Upper lobe of left lung (tissue), 6 donors: ENCODE data around the gene MSL1. TPM values are rescaled to one million over a fixed set of nuclear protein-coding genes. Genes with fewer than 3 reads are reported as not detected.

Source experiments
- ATAC-seq, 2 donors: fragments of 200-7000 bp; cut with Tn5 transposase; one replicate each; pipeline ENCODE4 v1.9.1; 2022; ENCODE audit warnings: mild to moderate bottlenecking in 2 of 2, moderate library complexity in 2 of 2; ENCODE audit not compliant: low FRiP score in 2 of 2
- DNase-seq, 2 donors: peaks; one replicate each; pipeline ENCODE4 v3.0.0-alpha.2; 2019 to 2020
- H3K27ac ChIP-seq, 4 donors: fragments of 200-600 bp; sonication (generic); one replicate each; pipeline ENCODE4 v1.5.1; 2016 to 2019
- H3K27me3 ChIP-seq, 4 donors: fragments of 200-600 bp; sonication (generic); one replicate each; pipeline ENCODE4 v1.5.1; 2017 to 2019
- H3K36me3 ChIP-seq, 4 donors: fragments of 200-600 bp; sonication (generic); one replicate each; pipeline ENCODE4 v1.5.1; 2016 to 2019
- H3K4me1 ChIP-seq, 4 donors: fragments of 200-600 bp; sonication (generic); one replicate each; pipeline ENCODE4 v1.5.1; 2018 to 2019
- H3K4me3 ChIP-seq, 4 donors: fragments of 200-600 bp; sonication (generic); one replicate each; pipeline ENCODE4 v1.5.1; 2017 to 2019; ENCODE audit warnings: mild to moderate bottlenecking in 2 of 4, moderate library complexity in 1 of 4
- H3K9me3 ChIP-seq, 4 donors: fragments of 200-600 bp; sonication (generic); one replicate each; pipeline ENCODE4 v1.5.1; 2018 to 2019
- EP300 ChIP-seq, 4 donors: sonication (generic); formaldehyde crosslinking; IDR thresholded peaks; one replicate each; pipeline ENCODE4 v1.5.1; 2017; ENCODE audit warnings: antibody characterized with exemption in 4 of 4, control low read depth in 2 of 4
- POLR2A ChIP-seq, 4 donors: fragments of 450-650 bp; IDR thresholded peaks; one replicate each; pipeline ENCODE4 v1.5.1; 2016 to 2017; ENCODE audit warnings: antibody characterized with exemption in 4 of 4, mild to moderate bottlenecking in 2 of 4
- POLR2AphosphoS5 ChIP-seq, 2 donors: sonication (generic); formaldehyde crosslinking; IDR thresholded peaks; one replicate each; pipeline ENCODE4 v1.5.1; 2017; ENCODE audit warnings: antibody characterized with exemption in 2 of 2
- WGBS, 2 donors: methylation state at CpG; one replicate each; pipeline ENCODE4 v1.1.5; 2017 to 2018; 5-methylcytosine and 5-hydroxymethylcytosine counted together
- total RNA-seq, 6 donors: library from RNA; depleted of rRNA in 4 of 6; stranded (reverse); fragments of >200 nt in 4 of 6; gene quantifications; one replicate each; pipeline versions ENCODE4 v1.1.0 to v1.2.1, GENCODE V29; 2016 to 2021
- TF ChIP-seq, protein P1 (sequence below), 6 experiments: fragments of 450-650 bp in 4 of 6; fragments of 200-600 bp in 2 of 6; sonication (generic) in 2 of 6; IDR thresholded peaks; one replicate each; pipeline ENCODE4 v1.5.1; 2016 to 2019; ENCODE audit warnings: antibody characterized with exemption in 6 of 6
- donor health status: DM: no; HTN: no; CAD: no; lungs with moderate emphysema.
- donor health status: DM: no; HTN: yes; CAD: no; lungs with severe emphysema.

Gene MSL1
- total RNA-seq, 6 donors from 2014 or later, result 57.6 to 240 (median 97.0) TPM

- DNase-seq (no peak), ATAC-seq (no peak)
- Histone ChIP-seq H3K27me3 (no peaks in the 10 kb centered on the region), H3K36me3 (no peaks in the 10 kb centered on the region), H3K27ac (peak overlapping the region; percentile 91 to 97 (median 93)), H3K4me3 (no peak overlapping the region), H3K4me1 (peaks cover 94 to 99% (median 95%) of the 10 kb centered on the region in 4 donors), H3K9me3 (no peaks in the 10 kb centered on the region)
- 91 to 94% methylated on average over 9 of the region's 9 CpGs for WGBS, 2 donors
- TF ChIP-seq, protein P1, sequence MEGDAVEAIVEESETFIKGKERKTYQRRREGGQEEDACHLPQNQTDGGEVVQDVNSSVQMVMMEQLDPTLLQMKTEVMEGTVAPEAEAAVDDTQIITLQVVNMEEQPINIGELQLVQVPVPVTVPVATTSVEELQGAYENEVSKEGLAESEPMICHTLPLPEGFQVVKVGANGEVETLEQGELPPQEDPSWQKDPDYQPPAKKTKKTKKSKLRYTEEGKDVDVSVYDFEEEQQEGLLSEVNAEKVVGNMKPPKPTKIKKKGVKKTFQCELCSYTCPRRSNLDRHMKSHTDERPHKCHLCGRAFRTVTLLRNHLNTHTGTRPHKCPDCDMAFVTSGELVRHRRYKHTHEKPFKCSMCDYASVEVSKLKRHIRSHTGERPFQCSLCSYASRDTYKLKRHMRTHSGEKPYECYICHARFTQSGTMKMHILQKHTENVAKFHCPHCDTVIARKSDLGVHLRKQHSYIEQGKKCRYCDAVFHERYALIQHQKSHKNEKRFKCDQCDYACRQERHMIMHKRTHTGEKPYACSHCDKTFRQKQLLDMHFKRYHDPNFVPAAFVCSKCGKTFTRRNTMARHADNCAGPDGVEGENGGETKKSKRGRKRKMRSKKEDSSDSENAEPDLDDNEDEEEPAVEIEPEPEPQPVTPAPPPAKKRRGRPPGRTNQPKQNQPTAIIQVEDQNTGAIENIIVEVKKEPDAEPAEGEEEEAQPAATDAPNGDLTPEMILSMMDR (IDR thresholded peaks at IDR 0.05), result peak in 1 of 6 experiments; percentile 8
- TF ChIP-seq POLR2AphosphoS5 (IDR thresholded peaks at IDR 0.05), result no peak
- TF ChIP-seq EP300 (IDR thresholded peaks at IDR 0.05), result no peak
Observed at GRCh38 chr17:40108970-40109824, 12.6 kb upstream of the MSL1 start.

- H3K27me3 ChIP-seq, result no peaks in the 10 kb centered on the region
- DNase-seq (peak in 1 of 2 donors; percentile 20), ATAC-seq (no peak)
- peaks cover 84 to 92% (median 85%) of the 10 kb centered on the region in 4 donors for H3K4me1 ChIP-seq
- TF ChIP-seq POLR2A (IDR thresholded peaks at IDR 0.05), result no peak
- WGBS, 2 donors, result 55 to 70% methylated on average over 2 to 3 of the region's 3 CpGs
- no peaks in the 10 kb centered on the region for H3K9me3 ChIP-seq
- peak overlapping the region; percentile 91 to 97 (median 93) for H3K27ac ChIP-seq
- H3K4me3 ChIP-seq, result no peak overlapping the region
- no peaks in the 10 kb centered on the region for H3K36me3 ChIP-seq
Observed at GRCh38 chr17:40110026-40110845, 11.5 kb upstream of the MSL1 start.

GRCh38 chr17:40111221-40112128 lies 10.3 kb upstream of the MSL1 start:
- Histone ChIP-seq H3K27me3 (no peaks in the 10 kb centered on the region), H3K4me3 (no peak overlapping the region), H3K27ac (peak overlapping the region; percentile 91 to 97 (median 93)), H3K36me3 (no peaks in the 10 kb centered on the region), H3K9me3 (no peaks in the 10 kb centered on the region), H3K4me1 (peaks cover 72 to 79% (median 72%) of the 10 kb centered on the region in 4 donors)
- 1% methylated on average over 12 of the region's 12 CpGs for WGBS, 2 donors
- DNase-seq, result peak in 1 of 2 donors; percentile 93
- TF ChIP-seq POLR2A (IDR thresholded peaks at IDR 0.05), result peak in 1 of 4 donors; percentile 48
- peak; percentile 80 to 82 for TF ChIP-seq POLR2AphosphoS5 (IDR thresholded peaks at IDR 0.05)
- TF ChIP-seq, protein P1 (IDR thresholded peaks at IDR 0.05), result peak; percentile 83 to 93 (median 89)
- TF ChIP-seq EP300 (IDR thresholded peaks at IDR 0.05), result peak in 3 of 4 donors; percentile 31 to 77 (median 68)
- peak; percentile 84 to 89 for ATAC-seq

- DNase-seq, result no peak
- H3K4me3 ChIP-seq, result no peak overlapping the region
- TF ChIP-seq, protein P1 (IDR thresholded peaks at IDR 0.05), result no peak
- TF ChIP-seq POLR2AphosphoS5 (IDR thresholded peaks at IDR 0.05), result no peak
- no peak for TF ChIP-seq POLR2A (IDR thresholded peaks at IDR 0.05)
- TF ChIP-seq EP300 (IDR thresholded peaks at IDR 0.05), result no peak
- H3K9me3 ChIP-seq, result no peaks in the 10 kb centered on the region
- WGBS, 2 donors, result 18% methylated on average over 2 of the region's 2 CpGs
- no peak for ATAC-seq
- no peaks in the 10 kb centered on the region for H3K36me3 ChIP-seq
- no peaks in the 10 kb centered on the region for H3K27me3 ChIP-seq
- peaks cover 64 to 71% (median 65%) of the 10 kb centered on the region in 4 donors for H3K4me1 ChIP-seq
- H3K27ac ChIP-seq, result peak overlapping the region; percentile 91 to 97 (median 93)
Observed at GRCh38 chr17:40112191-40112711, 9.5 kb upstream of the MSL1 start.
